AG04449 (cell line): Measurements from ENCODE around the gene MRPS23.
A peak's percentile ranks its signal among the peaks of the same experiment; 100 is the strongest.

Experiments used
- CTCF ChIA-PET: fragments of 350-600 bp; formaldehyde crosslinking; extraction: SDS; loops from one replicate; lab custom pipeline; 2021; ENCODE audit warnings: antibody characterized with exemption; lab: Yijun Ruan, JAX
- POLR2A ChIA-PET: fragments of 400-600, 350-600 bp; formaldehyde crosslinking; extraction: SDS; loops from one replicate; lab custom pipeline; 2020; ENCODE audit warnings: antibody characterized with exemption, inconsistent platforms; lab: Yijun Ruan, JAX
- DNase-seq: peaks from one replicate; pipeline ENCODE4 v3.0.0-alpha.2; 2010; ENCODE audit warnings: low read depth, low spot score
- H3K4me3 ChIP-seq: 2 replicates; pipeline ENCODE4 v1.5.1; 2011; ENCODE audit warnings: low read depth, mild to moderate bottlenecking, control low read depth, low read length
- TF ChIP-seq, protein P1 (sequence below): IDR thresholded peaks from one replicate; pipeline ENCODE4 v1.5.1; 2011; ENCODE audit warnings: mild to moderate bottlenecking, moderate library complexity, low read length, control low read depth, inconsistent platforms; ENCODE audit not compliant: insufficient read depth; ENCODE audit errors: missing control alignments

MRPS23 gene

DNA sequence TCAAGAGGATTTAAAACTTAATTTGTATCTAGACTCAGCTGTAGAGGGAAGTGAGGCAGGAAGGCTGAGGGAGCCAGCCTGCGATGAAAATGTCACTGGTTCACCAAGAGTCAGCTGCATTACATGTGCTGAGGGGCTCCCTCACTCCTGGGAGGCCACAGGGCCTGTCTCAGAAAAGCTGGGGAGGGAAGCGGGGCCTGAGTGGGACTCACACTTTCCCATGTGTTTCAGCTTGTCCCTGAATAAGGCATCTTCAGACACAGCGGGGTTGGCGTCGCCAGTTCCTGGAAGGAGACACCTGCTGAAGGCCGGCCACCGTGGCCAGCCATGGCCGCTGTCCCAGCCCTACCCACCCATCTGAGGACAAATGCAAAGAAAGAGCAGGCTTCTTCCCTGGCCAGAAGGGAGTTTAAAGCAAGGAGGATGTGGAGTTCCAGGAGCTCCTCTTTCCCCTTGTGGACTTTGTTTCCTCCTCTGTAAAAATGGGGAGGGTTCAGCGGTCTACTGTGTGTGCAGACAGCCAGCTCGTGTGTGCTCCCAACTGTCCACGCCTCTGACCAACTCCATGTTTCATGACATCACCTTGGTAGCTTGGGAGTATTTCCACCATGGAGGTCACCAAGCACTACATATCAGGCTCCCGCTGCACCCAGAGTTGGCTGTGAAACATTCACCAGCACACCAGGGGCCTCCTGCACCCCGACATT is 19.2 kb upstream of the MRPS23 start:
- CTCF ChIA-PET = interaction anchor here (0.8 to 36.7 kb wide), 14 partner anchors 8 to 243 kb away, joined by 3 to 1361 read pairs (median 8); partner anchors contain the start of genes CUEDC1, SRSF1 and VEZF1
- POLR2A ChIA-PET = interaction anchor here (0.9 to 3.5 kb wide), 10 partner anchors 9 to 138 kb away, joined by 3 to 17 read pairs (median 5); partner anchors contain the start of genes SRSF1 and VEZF1
- DNase-seq = no peak
- TF ChIP-seq, protein P1, sequence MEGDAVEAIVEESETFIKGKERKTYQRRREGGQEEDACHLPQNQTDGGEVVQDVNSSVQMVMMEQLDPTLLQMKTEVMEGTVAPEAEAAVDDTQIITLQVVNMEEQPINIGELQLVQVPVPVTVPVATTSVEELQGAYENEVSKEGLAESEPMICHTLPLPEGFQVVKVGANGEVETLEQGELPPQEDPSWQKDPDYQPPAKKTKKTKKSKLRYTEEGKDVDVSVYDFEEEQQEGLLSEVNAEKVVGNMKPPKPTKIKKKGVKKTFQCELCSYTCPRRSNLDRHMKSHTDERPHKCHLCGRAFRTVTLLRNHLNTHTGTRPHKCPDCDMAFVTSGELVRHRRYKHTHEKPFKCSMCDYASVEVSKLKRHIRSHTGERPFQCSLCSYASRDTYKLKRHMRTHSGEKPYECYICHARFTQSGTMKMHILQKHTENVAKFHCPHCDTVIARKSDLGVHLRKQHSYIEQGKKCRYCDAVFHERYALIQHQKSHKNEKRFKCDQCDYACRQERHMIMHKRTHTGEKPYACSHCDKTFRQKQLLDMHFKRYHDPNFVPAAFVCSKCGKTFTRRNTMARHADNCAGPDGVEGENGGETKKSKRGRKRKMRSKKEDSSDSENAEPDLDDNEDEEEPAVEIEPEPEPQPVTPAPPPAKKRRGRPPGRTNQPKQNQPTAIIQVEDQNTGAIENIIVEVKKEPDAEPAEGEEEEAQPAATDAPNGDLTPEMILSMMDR = no peak
- H3K4me3 ChIP-seq = no peak overlapping the region

DNA sequence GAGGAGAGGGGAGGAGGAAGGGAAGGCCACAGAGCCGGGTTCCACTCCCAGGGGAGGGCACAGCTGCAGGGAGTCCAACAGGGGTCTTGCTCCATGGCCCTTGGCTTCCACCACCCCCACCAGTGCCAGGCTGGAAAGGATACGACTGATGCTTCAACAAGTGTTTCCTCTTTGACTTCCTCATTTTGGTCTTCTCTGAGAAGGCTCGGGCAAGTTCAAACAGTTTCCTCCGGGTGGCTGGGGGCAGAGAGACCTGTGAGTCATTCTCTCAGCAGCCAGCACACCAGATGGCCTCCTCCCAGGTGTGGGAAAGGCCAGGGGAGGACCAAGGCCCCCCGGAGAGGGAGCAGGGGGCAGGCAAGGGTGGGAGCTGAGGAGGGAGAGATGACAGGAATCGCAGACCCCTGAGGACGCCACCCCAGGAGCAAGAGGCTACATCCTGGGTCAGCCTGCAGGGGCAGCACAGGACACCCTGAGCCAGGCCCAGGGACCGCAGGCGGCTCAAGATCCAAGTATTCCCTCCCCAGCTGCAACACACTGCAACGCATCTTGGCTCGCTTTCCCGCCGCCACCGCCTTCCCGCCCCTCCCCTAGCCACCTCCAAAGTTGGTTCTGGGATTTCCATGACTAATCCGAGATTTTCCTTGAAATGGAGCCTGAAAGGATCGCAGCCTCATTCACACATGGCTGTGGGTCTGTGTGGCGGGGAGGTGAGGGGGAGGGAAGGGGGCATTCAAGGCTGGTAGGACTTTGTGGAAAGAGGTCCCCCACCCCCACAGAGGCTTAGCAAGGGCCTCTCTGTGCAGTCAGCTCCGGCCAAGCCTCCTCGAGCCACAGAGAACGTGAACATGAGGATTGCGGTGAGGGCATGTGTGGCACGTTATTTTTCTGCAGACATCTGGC is 18.4 kb upstream of the MRPS23 start:
- H3K4me3 ChIP-seq = no peak overlapping the region; the same call in 1 of the 2 replicates
- POLR2A ChIA-PET = interaction anchor here (0.8 to 3.5 kb wide), 7 partner anchors 9 to 120 kb away, joined by 3 to 17 read pairs (median 5); partner anchors contain the start of gene VEZF1
- peak; percentile 44 for DNase-seq
- TF ChIP-seq, protein P1 = peak; percentile 64
- CTCF ChIA-PET = interaction anchor here (0.8 to 36.7 kb wide), 16 partner anchors 9 to 245 kb away, joined by 3 to 1361 read pairs (median 8); partner anchors contain the start of genes CUEDC1, SRSF1 and VEZF1

DNA sequence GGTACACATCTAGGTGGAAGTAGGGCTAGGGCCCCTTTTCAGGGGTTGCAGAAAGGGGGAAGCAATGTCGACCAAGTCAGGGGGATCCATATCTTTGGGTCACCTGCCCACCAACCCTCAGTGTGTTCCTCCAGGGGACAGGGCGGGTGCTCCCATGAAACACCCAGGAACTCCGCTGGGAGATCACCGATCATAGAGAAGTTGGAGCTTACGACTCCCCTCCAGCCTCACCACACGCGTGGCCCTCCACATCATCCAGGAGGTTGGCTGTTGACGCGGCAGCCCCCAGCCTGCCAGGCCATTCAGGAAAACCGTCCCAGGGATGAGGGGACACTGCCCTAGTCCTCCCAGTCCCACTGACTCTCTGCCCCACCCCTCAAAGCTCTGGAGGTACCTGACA is 17.3 kb upstream of the MRPS23 start:
- POLR2A ChIA-PET = interaction anchor here (1.1 to 3.5 kb wide), 2 partner anchors 11 to 118 kb away, joined by 3 to 17 read pairs; no protein-coding TSS in a partner anchor
- CTCF ChIA-PET = interaction anchor here (0.7 to 36.7 kb wide), 12 partner anchors 9 to 246 kb away, joined by 3 to 1361 read pairs (median 8); partner anchors contain the start of genes CUEDC1, SRSF1 and VEZF1
- TF ChIP-seq, protein P1 = no peak
- H3K4me3 ChIP-seq = no peak overlapping the region
- DNase-seq = no peak

DNA sequence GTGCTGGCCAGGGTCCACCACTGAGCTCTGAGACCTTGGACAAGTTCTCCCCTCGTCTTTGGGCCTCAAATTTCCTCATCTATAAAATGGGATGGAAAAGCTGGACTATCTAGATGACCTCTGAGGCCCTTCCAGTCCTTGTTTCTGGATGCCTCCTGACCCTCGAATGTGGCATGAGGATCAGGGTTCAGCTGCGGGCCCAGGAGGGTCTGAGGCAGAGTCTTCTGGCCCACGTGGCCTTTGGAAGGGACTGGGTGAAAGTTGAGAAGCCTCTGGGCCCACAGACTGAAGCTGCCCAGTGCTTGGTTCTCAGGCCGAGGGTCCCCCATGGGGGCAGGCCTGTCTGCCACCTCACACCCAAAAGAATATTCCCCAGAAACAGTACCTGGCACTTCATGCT is 16.9 kb upstream of the MRPS23 start:
- no peak for DNase-seq
- ChIA-PET CTCF (interaction anchor here (0.7 to 36.7 kb wide), 10 partner anchors 8 to 247 kb away, joined by 3 to 1361 read pairs (median 9); partner anchors contain the start of genes CUEDC1, SRSF1 and VEZF1), POLR2A (interaction anchor here (0.6 to 1.1 kb wide), 2 partner anchors 83 to 118 kb away, joined by 3 to 4 read pairs; no protein-coding TSS in a partner anchor)

DNA sequence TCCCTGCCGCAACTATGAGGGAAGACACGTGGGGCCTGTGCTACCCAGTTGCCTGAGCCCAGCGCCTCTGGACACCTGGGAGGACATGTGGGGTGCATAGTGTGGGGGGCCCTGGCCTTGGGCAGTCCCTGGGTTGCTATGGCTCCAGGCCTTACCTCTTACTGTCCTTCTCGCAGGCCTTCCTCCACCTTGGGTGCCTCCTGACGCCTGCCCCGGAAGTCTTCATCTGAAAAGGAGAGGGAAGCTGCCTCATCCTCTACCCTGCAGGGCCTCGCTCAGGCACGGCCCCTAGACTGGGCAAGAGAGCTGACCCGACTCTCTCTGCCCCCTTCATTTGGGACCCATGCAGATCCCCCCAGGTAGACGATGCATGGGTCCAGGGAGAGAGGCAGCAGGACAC is 16.5 kb upstream of the MRPS23 start:
- no peak for DNase-seq
- ChIA-PET POLR2A (interaction anchor here (0.6 to 1.1 kb wide), 2 partner anchors 83 to 119 kb away, joined by 3 to 4 read pairs; no protein-coding TSS in a partner anchor), CTCF (interaction anchor here (1.5 to 36.7 kb wide), 8 partner anchors 8 to 247 kb away, joined by 4 to 1361 read pairs (median 10); partner anchors contain the start of genes CUEDC1, SRSF1 and VEZF1)

More for the DNA sequence above, 16.9 kb upstream of the MRPS23 start:
- H3K4me3 ChIP-seq = no peak overlapping the region
- TF ChIP-seq, protein P1 = no peak

More for the DNA sequence above, 16.5 kb upstream of the MRPS23 start:
- H3K4me3 ChIP-seq = no peak overlapping the region
- TF ChIP-seq, protein P1 = no peak
